HTR-8/SVneo (cell line): ENCODE data around the gene ARHGEF26.

Experiments used
- DNase-seq: peaks from one replicate; pipeline ENCODE4 v3.0.0; 2011; ENCODE audit warnings: low spot score, mixed read lengths; ENCODE audit not compliant: insufficient read length
- FAIRE-seq: peaks from 2 replicates; lab custom pipeline; 2011; peaks lifted over from hg19 to GRCh38; lab: Jason Lieb, UNC

ARHGEF26 gene

GRCh38 chr3:154242766-154243165 lies 121.6 kb downstream of the ARHGEF26 start:
- DNase-seq, result no peak
- FAIRE-seq, result no peak

- no peak for FAIRE-seq
- DNase-seq, result no peak
Measured at GRCh38 chr3:154243353-154243752, 122.2 kb downstream of the ARHGEF26 start.

DNA sequence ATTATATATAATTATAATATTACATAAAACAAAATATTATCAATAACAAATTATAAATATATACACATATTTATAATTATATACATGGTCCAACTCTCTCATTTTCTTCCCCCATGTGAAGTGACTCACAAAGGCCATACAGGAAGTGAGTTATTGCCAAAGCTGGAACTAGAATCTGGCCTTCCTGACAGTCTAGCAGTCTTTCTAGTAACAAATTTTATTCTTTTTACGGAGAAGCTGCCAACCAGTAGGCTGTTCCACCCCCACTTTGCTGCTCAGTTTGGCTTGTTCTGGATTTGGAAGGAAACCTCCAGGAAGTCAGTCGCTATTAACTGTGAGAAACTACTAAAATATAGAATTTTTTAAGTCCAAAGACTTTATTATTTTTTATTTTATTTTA lies 123.5 kb downstream of the ARHGEF26 start:
- FAIRE-seq, result no peak
- no peak for DNase-seq

GRCh38 chr3:154247806-154248415 lies 126.7 kb downstream of the ARHGEF26 start:
- no peak for DNase-seq
- no peak for FAIRE-seq

GRCh38 chr3:154250291-154250690 lies 129.1 kb downstream of the ARHGEF26 start:
- FAIRE-seq (no peak), DNase-seq (no peak)

GRCh38 chr3:154251610-154252009 lies 130.4 kb downstream of the ARHGEF26 start:
- FAIRE-seq, result no peak

GRCh38 chr3:154252759-154253638 lies 131.8 kb downstream of the ARHGEF26 start:
- FAIRE-seq, result no peak
- peak; percentile 77 for DNase-seq

More at GRCh38 chr3:154251610-154252009, 130.4 kb downstream of the ARHGEF26 start:
- DNase-seq, result no peak

DNA sequence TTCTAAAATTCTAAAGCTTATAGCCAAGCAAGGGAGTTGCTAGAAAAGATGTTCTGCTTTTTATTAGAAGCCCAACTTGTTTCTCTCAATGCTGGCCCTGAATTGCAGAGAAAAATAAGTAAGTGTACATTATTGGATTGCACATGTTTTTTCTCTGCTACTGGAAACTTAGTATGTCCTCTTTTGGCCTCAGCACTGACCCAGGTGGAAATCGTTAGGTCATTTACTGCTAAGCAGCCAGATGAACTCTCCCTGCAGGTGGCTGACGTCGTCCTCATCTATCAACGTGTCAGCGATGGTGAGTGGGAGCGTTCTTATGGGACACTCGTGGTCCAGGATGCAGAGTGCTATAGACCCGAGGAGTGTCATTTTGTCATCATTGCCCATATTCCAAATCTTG lies 133.3 kb downstream of the ARHGEF26 start:
- no peak for DNase-seq
- no peak for FAIRE-seq

GRCh38 chr3:154273381-154273780 lies 152.2 kb downstream of the ARHGEF26 start:
- FAIRE-seq (no peak), DNase-seq (no peak)

GRCh38 chr3:154274348-154274747 lies 153.2 kb downstream of the ARHGEF26 start:
- FAIRE-seq (no peak), DNase-seq (no peak)

GRCh38 chr3:154275292-154275691 lies 154.1 kb downstream of the ARHGEF26 start:
- FAIRE-seq (no peak), DNase-seq (no peak)

GRCh38 chr3:154275965-154276364 lies 154.8 kb downstream of the ARHGEF26 start:
- DNase-seq, result no peak

GRCh38 chr3:154280161-154280560 lies 159.0 kb downstream of the ARHGEF26 start:
- DNase-seq (no peak), FAIRE-seq (no peak)

More at GRCh38 chr3:154275965-154276364, 154.8 kb downstream of the ARHGEF26 start:
- FAIRE-seq, result no peak

- FAIRE-seq (no peak), DNase-seq (no peak)
Measured at GRCh38 chr3:154285221-154285620, 164.0 kb downstream of the ARHGEF26 start.

DNA sequence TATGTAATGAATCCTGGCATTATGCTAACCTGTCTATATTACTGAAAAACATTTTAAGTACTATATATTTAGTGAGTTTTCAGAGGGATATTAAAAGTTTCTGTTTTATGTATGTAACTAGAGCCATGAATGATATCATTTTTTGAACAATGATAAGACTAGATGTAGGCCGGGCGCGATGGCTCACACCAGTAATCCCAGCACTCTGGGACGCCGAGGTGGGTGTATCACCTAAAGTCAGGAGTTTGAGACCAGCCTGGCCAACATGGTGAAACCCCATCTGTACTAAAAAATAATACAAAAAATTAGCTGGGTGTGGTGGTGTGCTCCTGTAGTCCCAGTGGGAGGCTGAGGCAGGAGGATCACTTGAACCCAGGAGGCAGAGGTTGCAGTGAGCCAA lies 169.0 kb downstream of the ARHGEF26 start:
- DNase-seq, result no peak
- no peak for FAIRE-seq

- DNase-seq, result no peak
- FAIRE-seq, result no peak
Measured at GRCh38 chr3:154294016-154294415, 172.8 kb downstream of the ARHGEF26 start.

DNA sequence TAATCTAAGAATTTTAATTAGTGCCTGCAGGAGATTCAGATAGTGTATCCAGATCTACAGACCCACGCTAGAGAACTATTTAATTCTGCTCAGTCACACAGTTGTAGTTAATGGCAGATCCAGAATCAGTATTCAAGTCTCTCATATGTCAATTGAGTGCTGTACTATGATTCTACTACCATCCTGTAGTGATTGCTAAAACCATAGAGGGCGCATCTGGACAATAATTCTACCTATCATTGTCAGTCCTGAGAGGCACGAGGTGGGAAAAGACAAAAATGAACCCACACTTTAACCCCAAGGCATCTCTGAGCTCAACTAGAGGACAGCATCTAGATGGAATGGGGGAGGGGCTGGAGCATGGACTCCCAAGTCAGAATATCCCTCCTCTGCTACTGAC lies 180.4 kb downstream of the ARHGEF26 start:
- no peak for FAIRE-seq
- no peak for DNase-seq

GRCh38 chr3:154304116-154304786 lies 183.1 kb downstream of the ARHGEF26 start:
- DNase-seq (no peak), FAIRE-seq (no peak)

- DNase-seq, result no peak
- FAIRE-seq, result no peak
Measured at GRCh38 chr3:154304936-154305335, 183.7 kb downstream of the ARHGEF26 start.

GRCh38 chr3:154307363-154307762 lies 186.2 kb downstream of the ARHGEF26 start:
- FAIRE-seq (no peak), DNase-seq (no peak)
